Measurements from ENCODE around the gene KCNH1.

Gene KCNH1

GRCh38 chr1:210992837-210993236 is 141.1 kb downstream of the KCNH1 start:
- no peak for TF ChIP-seq CTCF (conservative IDR thresholded peaks at IDR 0.05)
- H3K27ac ChIP-seq: no peak overlapping the region

DNA sequence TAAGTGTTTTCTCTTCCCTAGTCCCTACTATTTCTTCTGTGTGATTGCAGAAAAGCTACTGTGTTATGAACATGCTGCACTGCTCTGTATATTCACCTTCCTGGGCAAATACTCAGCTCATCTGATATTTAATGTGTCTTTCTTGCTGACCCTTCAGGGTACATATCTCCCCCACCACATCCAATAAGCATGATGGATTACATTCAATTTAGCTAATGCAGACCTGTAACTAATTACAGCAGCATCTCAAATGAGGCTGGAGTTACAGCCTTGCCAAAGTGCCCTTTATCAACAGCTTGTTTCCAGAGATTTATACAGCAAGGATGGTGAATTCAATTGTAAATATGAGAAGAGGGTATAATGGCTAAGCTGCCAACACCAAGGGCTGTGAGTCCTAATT is 144.0 kb downstream of the KCNH1 start:
- no peak for TF ChIP-seq CTCF (conservative IDR thresholded peaks at IDR 0.05)
- H3K27ac ChIP-seq: no peak overlapping the region

GRCh38 chr1:210981490-210981889 is 152.5 kb downstream of the KCNH1 start:
- TF ChIP-seq CTCF (conservative IDR thresholded peaks at IDR 0.05): no peak

DNA sequence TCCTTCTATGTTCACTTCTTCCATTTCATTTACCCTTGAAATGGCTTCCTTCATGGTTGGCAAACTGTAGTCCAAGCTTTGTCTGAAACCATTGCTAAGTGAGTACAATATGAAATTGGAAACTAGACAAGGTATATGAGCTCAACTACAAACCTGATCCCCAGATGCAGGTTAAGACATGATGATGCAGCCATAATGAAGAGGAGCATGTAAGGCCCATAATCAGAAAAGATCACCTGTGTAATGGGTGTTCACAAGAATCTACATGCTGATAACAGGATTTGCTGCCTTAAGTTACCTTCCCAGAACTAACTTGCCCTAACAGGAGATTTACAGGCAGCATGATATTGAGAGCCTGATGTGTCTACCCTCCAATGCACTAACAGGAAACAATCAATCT is 153.9 kb downstream of the KCNH1 start:
- no peak for TF ChIP-seq CTCF (conservative IDR thresholded peaks at IDR 0.05)
- no peak overlapping the region for H3K27ac ChIP-seq

More at GRCh38 chr1:210981490-210981889, 152.5 kb downstream of the KCNH1 start:
- no peak overlapping the region for H3K27ac ChIP-seq

DNA sequence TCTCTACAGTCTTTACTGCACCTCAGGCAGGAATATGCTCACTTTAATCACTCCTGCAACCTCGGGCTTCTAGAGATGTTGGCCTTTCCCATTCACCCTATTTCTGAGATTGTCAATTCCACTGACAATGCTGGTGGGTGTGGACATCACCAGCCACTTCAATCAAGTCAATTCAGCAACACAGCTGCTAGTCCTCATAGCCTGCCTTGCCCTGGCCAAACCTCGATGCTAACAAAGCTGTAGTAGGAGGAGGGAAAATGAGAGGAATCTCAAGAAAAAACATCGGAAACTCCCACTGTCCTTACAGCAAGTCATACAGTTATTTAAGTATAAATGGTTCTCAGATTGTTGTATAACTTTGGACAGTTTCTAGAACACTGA is 155.0 kb downstream of the KCNH1 start:
- no peak overlapping the region for H3K27ac ChIP-seq
- no peak for TF ChIP-seq CTCF (conservative IDR thresholded peaks at IDR 0.05)

DNA sequence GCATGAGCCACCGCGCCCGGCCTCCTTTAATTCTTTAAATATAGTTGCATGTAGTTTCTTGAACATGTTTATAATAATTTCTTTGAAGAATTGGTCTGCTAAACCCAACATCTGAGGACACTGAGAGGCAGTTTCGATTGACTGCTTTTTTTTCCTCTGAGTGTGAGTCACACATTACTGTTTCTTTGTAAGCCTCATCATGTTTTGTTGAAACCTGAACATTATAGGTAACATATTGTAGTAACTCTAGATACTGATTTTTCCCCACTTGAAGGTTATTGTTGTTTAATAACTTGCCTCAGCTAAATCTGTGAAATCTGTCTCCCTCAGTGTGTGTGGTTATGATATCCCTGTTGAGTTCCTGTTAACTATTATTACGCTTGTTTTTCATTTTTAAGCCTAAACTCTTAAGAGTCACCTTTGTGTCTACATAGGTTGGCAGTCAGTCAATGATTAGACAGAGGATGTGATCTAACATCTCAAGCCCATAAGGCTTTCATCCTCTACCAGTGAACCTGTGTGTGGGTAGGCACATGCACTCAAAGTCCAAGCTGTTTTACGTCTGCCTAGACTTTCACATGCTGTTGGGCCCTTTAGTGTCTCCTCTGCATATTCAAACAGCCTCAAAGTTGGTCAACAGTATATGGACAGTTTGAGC is 155.5 kb downstream of the KCNH1 start:
- H3K27ac ChIP-seq: no peak overlapping the region
- no peak for TF ChIP-seq CTCF (conservative IDR thresholded peaks at IDR 0.05)

GRCh38 chr1:210951279-210951678 is 182.7 kb downstream of the KCNH1 start:
- TF ChIP-seq CTCF (conservative IDR thresholded peaks at IDR 0.05): no peak
- no peak overlapping the region for H3K27ac ChIP-seq

All from VCaP (cell line).